SH-SY5Y (cell line): ENCODE data around the gene MMP17.

Experiments used
- GATA2 ChIP-seq: IDR thresholded peaks from 2 replicates; pipeline ENCODE4 v1.6.1; 2011; ENCODE audit warnings: mild to moderate bottlenecking, low read depth, low read length
- GATA3 ChIP-seq: IDR thresholded peaks from 2 replicates; pipeline ENCODE4 v1.6.1; 2011; ENCODE audit warnings: low read depth, mild to moderate bottlenecking, low read length, moderate library complexity

GRCh38 chr12:131860472-131861260, 32.5 kb downstream of the MMP17 start:
- TF ChIP-seq GATA3 (no peak), GATA2 (no peak)
